ENCODE data around the gene ZNF324B. TPM values are rescaled to one million over a fixed set of nuclear protein-coding genes. Genes with fewer than 3 reads are reported as not detected.

The ZNF324B gene
- total RNA-seq, 1 donor from 2014 or later = 0.98 TPM

- DNase-seq (ENCODE audit: low read depth) = no peak
- no peak for TF ChIP-seq CTCF (conservative IDR thresholded peaks at IDR 0.05; ENCODE audit: low read depth, low read length)
- peak overlapping the region; percentile 88 for H3K4me3 ChIP-seq (ENCODE audit: low read depth, low read length)
These were observed 25.7 kb downstream of the ZNF324B start for GRCh38 chr19:58477130-58477529.

GRCh38 chr19:58477871-58478270, 26.4 kb downstream of the ZNF324B start:
- no peak for DNase-seq (ENCODE audit: low read depth)
- no peak for TF ChIP-seq CTCF (conservative IDR thresholded peaks at IDR 0.05; ENCODE audit: low read depth, low read length)

GRCh38 chr19:58479303-58479702, 27.9 kb downstream of the ZNF324B start:
- no peak for TF ChIP-seq CTCF (conservative IDR thresholded peaks at IDR 0.05; ENCODE audit: low read depth, low read length)
- DNase-seq (ENCODE audit: low read depth) = no peak
- H3K4me3 ChIP-seq (ENCODE audit: low read depth, low read length) = no peak overlapping the region

More at GRCh38 chr19:58477871-58478270, 26.4 kb downstream of the ZNF324B start:
- no peak overlapping the region for H3K4me3 ChIP-seq (ENCODE audit: low read depth, low read length)

GRCh38 chr19:58479736-58480480, 28.5 kb downstream of the ZNF324B start:
- TF ChIP-seq CTCF (conservative IDR thresholded peaks at IDR 0.05; ENCODE audit: low read depth, low read length) = no peak
- no peak overlapping the region for H3K4me3 ChIP-seq (ENCODE audit: low read depth, low read length)
- DNase-seq (ENCODE audit: low read depth) = no peak

GRCh38 chr19:58480481-58480830, 29.0 kb downstream of the ZNF324B start:
- no peak overlapping the region for H3K4me3 ChIP-seq (ENCODE audit: low read depth, low read length)
- TF ChIP-seq CTCF (conservative IDR thresholded peaks at IDR 0.05; ENCODE audit: low read depth, low read length) = no peak
- no peak for DNase-seq (ENCODE audit: low read depth)

GRCh38 chr19:58480831-58481230, 29.4 kb downstream of the ZNF324B start:
- no peak overlapping the region for H3K4me3 ChIP-seq (ENCODE audit: low read depth, low read length)
- TF ChIP-seq CTCF (conservative IDR thresholded peaks at IDR 0.05; ENCODE audit: low read depth, low read length) = no peak
- no peak for DNase-seq (ENCODE audit: low read depth)

- H3K4me3 ChIP-seq (ENCODE audit: low read depth, low read length) = no peak overlapping the region
- TF ChIP-seq CTCF (conservative IDR thresholded peaks at IDR 0.05; ENCODE audit: low read depth, low read length) = no peak
- no peak for DNase-seq (ENCODE audit: low read depth)
These were observed 30.9 kb downstream of the ZNF324B start for GRCh38 chr19:58482372-58482771.
